Measurements from ENCODE around the gene CPA2.
A peak's percentile ranks its signal among the peaks of the same experiment; 100 is the strongest.
"Not testable (repeated sequence)": the region's sequence is repeated elsewhere in the genome, so short reads cannot be mapped to it uniquely, and the experiment has no call there.

CPA2 gene

GRCh38 chr7:130266258-130266960, at the start of gene CPA2:
TSS of gene CPA2 (plus strand) at chr7:130266863. CDS start at chr7:130266882, 19 bp downstream.
- DNase-seq = no peak

GRCh38 chr7:130218806-130219620, 47.6 kb upstream of the CPA2 start:
- no peak for DNase-seq

GRCh38 chr7:130219871-130220270, 46.8 kb upstream of the CPA2 start:
- DNase-seq = no peak

- no peak for DNase-seq
These were observed 44.9 kb upstream of the CPA2 start for GRCh38 chr7:130221746-130222145.

- no peak for DNase-seq
These were observed 43.0 kb upstream of the CPA2 start for GRCh38 chr7:130223646-130224045.

GRCh38 chr7:130224210-130224609, 42.5 kb upstream of the CPA2 start:
- DNase-seq = no peak

GRCh38 chr7:130224923-130225322, 41.7 kb upstream of the CPA2 start:
- DNase-seq = not testable (repeated sequence)

- no peak for DNase-seq
These were observed 40.3 kb upstream of the CPA2 start for GRCh38 chr7:130226333-130226732.

- DNase-seq = no peak
These were observed 38.6 kb upstream of the CPA2 start for GRCh38 chr7:130227883-130228575.

- no peak for DNase-seq
These were observed 37.7 kb upstream of the CPA2 start for GRCh38 chr7:130228840-130229502.

GRCh38 chr7:130229981-130230380, 36.7 kb upstream of the CPA2 start:
- DNase-seq = not testable (repeated sequence)

GRCh38 chr7:130231792-130232191, 34.9 kb upstream of the CPA2 start:
- no peak for DNase-seq

GRCh38 chr7:130232209-130232608, 34.5 kb upstream of the CPA2 start:
- no peak for DNase-seq

GRCh38 chr7:130234078-130234477, 32.6 kb upstream of the CPA2 start:
- no peak for DNase-seq

GRCh38 chr7:130236361-130236760, 30.3 kb upstream of the CPA2 start:
- DNase-seq = not testable (repeated sequence)

- DNase-seq = no peak
These were observed 26.4 kb upstream of the CPA2 start for GRCh38 chr7:130240240-130240639.

- DNase-seq = peak; percentile 31
These were observed 24.3 kb upstream of the CPA2 start for GRCh38 chr7:130242198-130243014.

- not testable (repeated sequence) for DNase-seq
These were observed 23.2 kb upstream of the CPA2 start for GRCh38 chr7:130243486-130243885.

GRCh38 chr7:130246491-130246890, 20.2 kb upstream of the CPA2 start:
- not testable (repeated sequence) for DNase-seq

- not testable (repeated sequence) for DNase-seq
These were observed 17.8 kb upstream of the CPA2 start for GRCh38 chr7:130248842-130249241.

GRCh38 chr7:130249626-130250025, 17.0 kb upstream of the CPA2 start:
- DNase-seq = not testable (repeated sequence)

GRCh38 chr7:130254555-130254954, 12.1 kb upstream of the CPA2 start:
- no peak for DNase-seq
